ENCODE data around the gene ZNF485. TPM values are rescaled to one million over a fixed set of nuclear protein-coding genes. Genes with fewer than 3 reads are reported as not detected.
A peak's percentile ranks its signal among the peaks of the same experiment; 100 is the strongest.
"Not testable (repeated sequence)": the region's sequence is repeated elsewhere in the genome, so short reads cannot be mapped to it uniquely, and the experiment has no call there.

Gene ZNF485
- total RNA-seq, 1 donor from 2014 or later: 5.6 TPM

DNA sequence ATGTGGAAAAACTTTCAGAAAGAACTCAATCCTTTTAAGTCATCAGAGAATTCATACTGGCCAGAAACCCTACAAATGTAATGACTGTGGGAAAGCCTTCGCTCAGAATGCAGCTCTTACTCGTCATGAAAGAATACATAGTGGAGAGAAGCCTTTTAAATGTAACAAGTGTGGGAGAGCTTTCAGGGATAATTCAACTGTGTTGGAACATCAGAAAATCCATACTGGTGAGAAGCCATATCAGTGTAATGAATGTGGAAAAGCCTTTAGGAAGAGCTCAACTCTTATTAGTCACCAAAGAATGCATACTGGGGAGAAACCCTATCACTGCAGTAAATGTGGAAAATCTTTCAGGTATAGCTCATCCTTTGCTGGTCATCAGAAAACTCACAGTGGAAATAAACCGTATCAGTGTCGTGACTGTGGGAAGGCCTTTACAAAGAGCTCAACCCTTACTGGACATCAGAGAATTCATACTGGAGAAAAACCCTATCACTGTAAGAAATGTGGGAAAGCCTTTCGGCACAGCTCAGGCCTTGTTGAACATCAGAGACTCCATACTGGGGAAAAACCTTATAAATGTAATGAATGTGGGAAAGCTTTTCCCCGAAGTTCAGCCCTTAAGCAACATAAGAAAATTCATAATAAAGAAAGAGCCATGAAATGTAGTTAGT is 10.6 kb downstream of the ZNF485 start:
- no peak for DNase-seq (ENCODE audit: low spot score)
- no peaks in the 10 kb centered on the region for H3K27me3 Mint-ChIP-seq (ENCODE audit: low read depth)
- no peak overlapping the region for H3K27ac Mint-ChIP-seq
- H3K9me3 Mint-ChIP-seq: peaks cover 78% of the 10 kb centered on the region
- intact Hi-C loops (cut with micrococcal nuclease): no loop called here
- no peak overlapping the region for H3K4me3 Mint-ChIP-seq (ENCODE audit: low read depth)
- peaks cover 55% of the 10 kb centered on the region for H3K36me3 Mint-ChIP-seq (ENCODE audit: low read depth)
- H3K4me1 Mint-ChIP-seq (ENCODE audit: low read depth): no peaks in the 10 kb centered on the region

DNA sequence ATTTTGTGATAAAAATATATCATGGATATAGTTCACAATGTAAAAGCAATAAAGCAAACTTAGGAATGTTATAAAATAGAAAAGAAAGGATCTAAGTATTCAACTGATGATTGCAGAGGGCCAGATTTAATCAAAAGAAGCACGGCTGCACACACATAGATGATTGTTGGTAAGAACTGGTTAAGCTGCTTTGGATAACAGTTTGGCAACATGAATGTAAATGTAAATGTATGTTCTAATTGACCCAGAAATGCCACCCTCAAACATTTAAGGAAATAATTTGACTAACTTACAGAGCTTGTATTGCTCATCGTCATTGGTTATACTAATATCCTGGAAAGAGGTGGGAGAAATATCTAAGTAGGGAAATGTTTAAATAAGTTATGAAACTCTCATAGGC is 13.1 kb downstream of the ZNF485 start:
- DNase-seq (ENCODE audit: low spot score): no peak
- peaks cover 9% of the 10 kb centered on the region for H3K4me1 Mint-ChIP-seq (ENCODE audit: low read depth)
- no peak overlapping the region for H3K4me3 Mint-ChIP-seq (ENCODE audit: low read depth)
- intact Hi-C loops (cut with micrococcal nuclease): no loop called here
- H3K27me3 Mint-ChIP-seq (ENCODE audit: low read depth): no peaks in the 10 kb centered on the region
- H3K27ac Mint-ChIP-seq: no peak overlapping the region
- H3K9me3 Mint-ChIP-seq: peaks cover 75% of the 10 kb centered on the region
- peaks cover 40% of the 10 kb centered on the region for H3K36me3 Mint-ChIP-seq (ENCODE audit: low read depth)

DNA sequence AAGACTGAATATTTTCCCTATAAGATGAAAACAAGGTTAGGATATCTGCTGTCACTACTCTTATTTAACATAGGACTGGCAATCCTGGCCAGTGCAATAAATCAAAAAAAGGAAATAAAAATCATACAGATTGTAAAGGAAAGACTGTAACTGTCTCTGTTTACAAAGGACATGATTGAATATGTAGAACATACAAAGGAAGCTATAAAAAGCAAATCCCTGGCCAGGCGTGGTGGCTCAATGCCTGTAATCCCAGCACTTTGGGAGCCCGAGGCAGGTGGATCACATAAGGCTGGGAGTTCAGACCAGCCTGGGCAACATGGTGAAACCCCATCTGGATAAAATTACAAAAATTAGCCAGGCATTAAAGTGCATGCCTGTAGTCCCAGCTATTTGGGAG is 15.8 kb downstream of the ZNF485 start:
- H3K36me3 Mint-ChIP-seq (ENCODE audit: low read depth): peaks cover 14% of the 10 kb centered on the region
- DNase-seq (ENCODE audit: low spot score): no peak
- H3K9me3 Mint-ChIP-seq: peaks cover 55% of the 10 kb centered on the region
- H3K4me1 Mint-ChIP-seq (ENCODE audit: low read depth): peaks cover 9% of the 10 kb centered on the region
- no peak overlapping the region for H3K27ac Mint-ChIP-seq
- H3K27me3 Mint-ChIP-seq (ENCODE audit: low read depth): no peaks in the 10 kb centered on the region
- intact Hi-C loops (cut with micrococcal nuclease): no loop called here
- H3K4me3 Mint-ChIP-seq (ENCODE audit: low read depth): no peak overlapping the region

DNA sequence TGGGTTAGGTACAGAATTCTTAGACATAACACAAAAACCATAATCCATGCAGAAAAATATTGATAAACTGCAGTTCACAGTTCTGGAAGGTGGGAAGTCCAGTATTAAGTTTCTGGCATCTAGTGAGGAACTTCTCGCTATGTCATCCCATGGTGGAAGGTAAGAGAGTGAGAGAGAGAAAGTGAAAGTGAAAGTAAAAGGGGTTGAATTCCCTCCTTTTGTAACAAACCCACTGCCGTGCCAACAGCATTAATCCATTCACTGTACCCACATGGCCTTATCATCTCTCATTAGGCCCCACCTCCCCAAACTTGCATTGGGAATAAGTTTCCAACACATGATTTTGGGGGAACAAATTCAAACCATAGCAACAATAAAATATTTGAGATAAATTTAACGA is 17.1 kb downstream of the ZNF485 start:
- H3K27ac Mint-ChIP-seq: peak overlapping the region; percentile 42
- H3K36me3 Mint-ChIP-seq (ENCODE audit: low read depth): peaks cover 10% of the 10 kb centered on the region
- H3K9me3 Mint-ChIP-seq: peaks cover 53% of the 10 kb centered on the region
- H3K4me1 Mint-ChIP-seq (ENCODE audit: low read depth): peaks cover 9% of the 10 kb centered on the region
- H3K4me3 Mint-ChIP-seq (ENCODE audit: low read depth): peak overlapping the region; percentile 37
- no peaks in the 10 kb centered on the region for H3K27me3 Mint-ChIP-seq (ENCODE audit: low read depth)
- intact Hi-C loops (cut with micrococcal nuclease): no loop called here
- no peak for DNase-seq (ENCODE audit: low spot score)

DNA sequence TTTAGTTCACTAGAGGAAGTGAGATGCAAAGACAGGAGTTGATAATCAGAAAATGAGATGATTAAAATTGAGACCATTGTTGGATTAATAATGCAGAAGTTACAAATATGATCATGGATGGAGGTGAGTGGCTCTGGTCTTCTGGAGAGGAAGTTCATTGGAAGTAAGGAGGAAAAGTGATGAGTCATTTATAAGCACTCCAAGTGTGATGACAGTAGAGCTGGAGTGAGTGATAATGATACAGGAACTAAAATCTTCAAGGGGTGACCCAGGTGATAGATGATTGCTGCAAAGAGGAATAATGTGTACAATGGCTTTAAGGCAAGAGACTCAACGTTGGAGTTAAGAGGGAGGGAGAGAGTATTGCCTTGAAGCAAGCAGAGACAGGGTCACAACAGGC is 21.7 kb downstream of the ZNF485 start:
- no peak overlapping the region for H3K4me3 Mint-ChIP-seq (ENCODE audit: low read depth)
- DNase-seq (ENCODE audit: low spot score): no peak
- H3K36me3 Mint-ChIP-seq (ENCODE audit: low read depth): peaks cover 6% of the 10 kb centered on the region
- peaks cover 32% of the 10 kb centered on the region for H3K9me3 Mint-ChIP-seq
- peaks cover 6% of the 10 kb centered on the region for H3K4me1 Mint-ChIP-seq (ENCODE audit: low read depth)
- H3K27ac Mint-ChIP-seq: no peak overlapping the region
- intact Hi-C loops (cut with micrococcal nuclease): no loop called here
- no peaks in the 10 kb centered on the region for H3K27me3 Mint-ChIP-seq (ENCODE audit: low read depth)

DNA sequence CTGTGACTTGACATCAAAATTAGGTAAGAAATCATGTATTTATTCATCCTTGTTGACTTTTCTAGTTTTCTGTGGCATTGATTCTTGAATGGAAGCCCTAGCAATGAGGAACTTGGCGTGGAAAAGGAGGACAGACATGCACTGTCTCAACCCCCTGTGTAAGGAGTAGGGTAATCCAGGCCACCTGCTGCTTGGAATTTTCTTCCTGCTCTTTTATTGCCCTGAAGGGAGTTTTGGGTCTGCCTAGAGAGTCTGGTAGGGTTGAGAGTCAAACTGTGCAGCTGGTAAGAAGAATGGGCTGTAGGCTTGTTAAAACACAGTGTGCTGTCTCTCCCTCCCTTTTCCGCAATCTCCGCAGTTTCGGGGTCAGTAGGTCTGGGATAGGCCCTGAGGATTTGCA is 22.7 kb downstream of the ZNF485 start:
- intact Hi-C loops (cut with micrococcal nuclease): no loop called here

DNA sequence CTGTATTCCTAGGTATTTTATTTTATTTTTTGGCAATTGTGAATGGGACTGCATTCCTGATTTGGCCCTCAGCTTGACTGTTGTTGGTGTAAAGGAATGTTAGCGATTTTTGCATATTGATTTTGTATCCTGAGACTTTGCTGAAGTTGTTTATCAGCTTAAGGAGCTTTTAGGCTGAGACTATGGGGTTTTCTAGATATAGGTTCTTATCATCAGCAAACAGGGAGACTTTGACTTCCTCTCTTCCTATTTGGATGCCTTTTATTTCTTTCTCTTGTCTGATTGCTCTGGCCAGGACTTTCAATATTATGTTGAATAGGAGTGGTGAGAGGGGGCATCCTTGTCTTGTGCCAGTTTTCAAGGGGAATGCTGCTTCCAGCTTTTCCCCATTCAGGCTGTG is 29.6 kb downstream of the ZNF485 start:
- H3K27ac Mint-ChIP-seq; DNase-seq (ENCODE audit: low spot score); H3K4me1 Mint-ChIP-seq (ENCODE audit: low read depth); H3K27me3 Mint-ChIP-seq (ENCODE audit: low read depth); intact Hi-C loops (cut with micrococcal nuclease); H3K36me3 Mint-ChIP-seq (ENCODE audit: low read depth); H3K4me3 Mint-ChIP-seq (ENCODE audit: low read depth): not testable (repeated sequence)
- peaks cover 38% of the 10 kb centered on the region for H3K9me3 Mint-ChIP-seq

More for the DNA sequence above, 22.7 kb downstream of the ZNF485 start:
- Mint-ChIP-seq H3K27me3 (ENCODE audit: low read depth) (no peaks in the 10 kb centered on the region), H3K9me3 (peaks cover 27% of the 10 kb centered on the region), H3K4me3 (ENCODE audit: low read depth) (no peak overlapping the region), H3K36me3 (ENCODE audit: low read depth) (no peaks in the 10 kb centered on the region), H3K4me1 (ENCODE audit: low read depth) (no peaks in the 10 kb centered on the region), H3K27ac (no peak overlapping the region)
- DNase-seq (ENCODE audit: low spot score): no peak

DNA sequence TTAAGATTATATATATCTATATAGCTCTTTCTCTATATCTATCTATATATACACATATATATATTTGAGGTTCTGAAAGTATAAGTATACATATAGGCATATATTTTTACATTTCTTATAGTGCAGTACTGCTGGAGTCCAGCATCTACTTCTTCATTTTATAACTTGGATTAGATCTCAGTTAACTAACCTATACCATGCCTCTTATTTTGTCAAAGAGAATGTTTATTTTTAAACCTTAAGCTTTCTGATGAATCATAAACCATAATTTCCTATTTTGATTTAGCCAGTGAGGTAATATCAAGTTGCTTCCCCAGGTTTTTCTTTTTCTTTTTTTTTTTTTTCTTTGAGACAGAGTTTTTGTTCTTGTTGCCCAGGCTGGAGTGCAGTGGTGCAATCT is 34.4 kb downstream of the ZNF485 start:
- H3K9me3 Mint-ChIP-seq: peaks cover 45% of the 10 kb centered on the region
- no peaks in the 10 kb centered on the region for H3K4me1 Mint-ChIP-seq (ENCODE audit: low read depth)
- H3K27me3 Mint-ChIP-seq (ENCODE audit: low read depth): no peaks in the 10 kb centered on the region
- H3K36me3 Mint-ChIP-seq (ENCODE audit: low read depth): peaks cover 30% of the 10 kb centered on the region
- intact Hi-C loops (cut with micrococcal nuclease): no loop called here
- H3K27ac Mint-ChIP-seq: no peak overlapping the region
- no peak for DNase-seq (ENCODE audit: low spot score)
- no peak overlapping the region for H3K4me3 Mint-ChIP-seq (ENCODE audit: low read depth)

DNA sequence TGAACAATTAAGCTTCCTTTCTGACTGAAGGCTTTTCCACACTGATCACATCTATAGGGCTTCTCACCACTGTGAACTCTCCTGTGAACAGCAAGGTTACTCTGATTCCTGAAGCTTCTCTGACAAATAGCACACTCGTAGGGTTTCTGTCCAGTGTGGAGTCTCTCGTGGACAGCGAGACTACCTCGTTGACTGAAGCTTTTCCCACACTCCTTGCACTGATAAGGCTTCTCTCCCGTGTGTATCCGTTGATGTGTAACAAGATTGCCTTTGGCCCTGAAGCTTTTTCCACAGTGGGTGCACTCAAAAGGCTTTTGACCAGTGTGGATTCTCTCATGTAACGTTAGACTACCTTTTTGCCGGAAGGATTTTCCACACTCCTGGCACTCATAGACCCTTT is 38.0 kb downstream of the ZNF485 start:
- H3K4me3 Mint-ChIP-seq (ENCODE audit: low read depth): no peak overlapping the region
- intact Hi-C loops (cut with micrococcal nuclease): no loop called here
- H3K36me3 Mint-ChIP-seq (ENCODE audit: low read depth): peaks cover 51% of the 10 kb centered on the region

DNA sequence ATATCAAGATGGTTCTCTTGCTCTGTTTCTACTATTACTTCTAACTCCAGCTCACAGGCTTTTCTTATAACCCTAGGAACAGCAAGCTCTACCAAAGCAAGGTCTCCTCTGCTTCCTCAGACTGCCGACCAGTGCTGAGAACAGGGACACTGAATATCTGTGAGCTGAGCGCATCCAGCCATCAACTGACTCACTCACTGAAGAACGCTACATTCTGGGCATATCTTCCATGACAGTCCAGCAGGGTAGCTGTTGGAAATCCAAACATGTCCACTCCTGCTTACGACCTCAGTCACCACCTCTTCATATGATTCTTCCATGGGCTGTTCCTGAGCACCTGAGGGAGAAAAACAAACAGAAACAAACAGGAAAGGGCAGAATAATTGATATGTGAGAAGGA is 39.6 kb downstream of the ZNF485 start:
- peaks cover 10% of the 10 kb centered on the region for H3K4me1 Mint-ChIP-seq (ENCODE audit: low read depth)
- H3K27me3 Mint-ChIP-seq (ENCODE audit: low read depth): peaks cover 6% of the 10 kb centered on the region
- no peak for DNase-seq (ENCODE audit: low spot score)
- H3K4me3 Mint-ChIP-seq (ENCODE audit: low read depth): no peak overlapping the region
- intact Hi-C loops (cut with micrococcal nuclease): no loop called here
- peaks cover 51% of the 10 kb centered on the region for H3K36me3 Mint-ChIP-seq (ENCODE audit: low read depth)
- H3K27ac Mint-ChIP-seq: no peak overlapping the region
- peaks cover 55% of the 10 kb centered on the region for H3K9me3 Mint-ChIP-seq

More for the DNA sequence above, 38.0 kb downstream of the ZNF485 start:
- Mint-ChIP-seq H3K27me3 (ENCODE audit: low read depth) (no peaks in the 10 kb centered on the region), H3K27ac (no peak overlapping the region), H3K9me3 (peaks cover 55% of the 10 kb centered on the region), H3K4me1 (ENCODE audit: low read depth) (peaks cover 8% of the 10 kb centered on the region)
- no peak for DNase-seq (ENCODE audit: low spot score)

DNA sequence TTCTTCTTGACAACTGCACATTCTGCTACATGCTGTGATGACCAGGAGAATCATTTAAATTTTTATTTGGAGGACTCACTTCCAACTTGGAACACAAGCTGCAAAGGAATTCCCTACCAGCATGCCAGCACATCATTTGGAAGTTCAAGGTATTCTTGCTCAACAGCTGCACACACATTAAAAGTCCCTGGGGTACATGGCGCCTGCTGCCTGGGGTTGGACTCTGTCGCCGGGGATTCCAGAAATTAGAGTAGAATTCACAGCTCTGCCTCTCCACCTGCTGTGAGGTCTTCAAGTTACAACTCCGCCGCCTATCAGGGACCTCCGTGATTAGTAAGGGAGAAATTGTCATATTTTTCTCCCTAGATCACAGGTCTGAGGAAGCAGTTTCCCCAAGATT is 41.3 kb downstream of the ZNF485 start:
- H3K27ac Mint-ChIP-seq: peak overlapping the region; percentile 72
- peak overlapping the region; percentile 82 for H3K4me3 Mint-ChIP-seq (ENCODE audit: low read depth)
- H3K36me3 Mint-ChIP-seq (ENCODE audit: low read depth): peaks cover 51% of the 10 kb centered on the region
- no peak for DNase-seq (ENCODE audit: low spot score)
- intact Hi-C loops (cut with micrococcal nuclease): no loop called here
- H3K27me3 Mint-ChIP-seq (ENCODE audit: low read depth): peaks cover 6% of the 10 kb centered on the region
- H3K9me3 Mint-ChIP-seq: peaks cover 50% of the 10 kb centered on the region
- peaks cover 10% of the 10 kb centered on the region for H3K4me1 Mint-ChIP-seq (ENCODE audit: low read depth)

DNA sequence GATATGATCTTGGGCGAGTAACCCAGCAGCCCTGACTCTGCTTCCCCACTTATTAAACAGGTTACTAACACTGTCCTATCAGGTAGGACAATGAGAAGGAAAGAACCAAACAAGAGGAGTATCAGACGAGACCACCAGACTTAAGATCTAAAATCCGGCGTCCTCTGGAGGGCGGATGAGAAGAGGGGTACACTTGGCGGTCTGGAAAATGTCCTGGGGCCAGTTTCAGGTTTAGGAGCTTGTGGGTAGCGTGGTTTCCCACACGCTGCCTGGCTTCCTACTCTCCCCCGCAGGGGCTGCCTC is 41.8 kb downstream of the ZNF485 start:
- H3K4me1 Mint-ChIP-seq (ENCODE audit: low read depth): peaks cover 10% of the 10 kb centered on the region
- H3K27me3 Mint-ChIP-seq (ENCODE audit: low read depth): peaks cover 6% of the 10 kb centered on the region
- intact Hi-C loops (cut with micrococcal nuclease): loop anchor here (1.0 to 2.0 kb wide), 3 partner anchors 41 to 74 kb away; partner anchors contain the start of genes ZNF239 and ZNF485
- H3K36me3 Mint-ChIP-seq (ENCODE audit: low read depth): peaks cover 46% of the 10 kb centered on the region
- H3K27ac Mint-ChIP-seq: peak overlapping the region; percentile 72
- H3K4me3 Mint-ChIP-seq (ENCODE audit: low read depth): peak overlapping the region; percentile 82
- peaks cover 45% of the 10 kb centered on the region for H3K9me3 Mint-ChIP-seq
- no peak for DNase-seq (ENCODE audit: low spot score)

DNA sequence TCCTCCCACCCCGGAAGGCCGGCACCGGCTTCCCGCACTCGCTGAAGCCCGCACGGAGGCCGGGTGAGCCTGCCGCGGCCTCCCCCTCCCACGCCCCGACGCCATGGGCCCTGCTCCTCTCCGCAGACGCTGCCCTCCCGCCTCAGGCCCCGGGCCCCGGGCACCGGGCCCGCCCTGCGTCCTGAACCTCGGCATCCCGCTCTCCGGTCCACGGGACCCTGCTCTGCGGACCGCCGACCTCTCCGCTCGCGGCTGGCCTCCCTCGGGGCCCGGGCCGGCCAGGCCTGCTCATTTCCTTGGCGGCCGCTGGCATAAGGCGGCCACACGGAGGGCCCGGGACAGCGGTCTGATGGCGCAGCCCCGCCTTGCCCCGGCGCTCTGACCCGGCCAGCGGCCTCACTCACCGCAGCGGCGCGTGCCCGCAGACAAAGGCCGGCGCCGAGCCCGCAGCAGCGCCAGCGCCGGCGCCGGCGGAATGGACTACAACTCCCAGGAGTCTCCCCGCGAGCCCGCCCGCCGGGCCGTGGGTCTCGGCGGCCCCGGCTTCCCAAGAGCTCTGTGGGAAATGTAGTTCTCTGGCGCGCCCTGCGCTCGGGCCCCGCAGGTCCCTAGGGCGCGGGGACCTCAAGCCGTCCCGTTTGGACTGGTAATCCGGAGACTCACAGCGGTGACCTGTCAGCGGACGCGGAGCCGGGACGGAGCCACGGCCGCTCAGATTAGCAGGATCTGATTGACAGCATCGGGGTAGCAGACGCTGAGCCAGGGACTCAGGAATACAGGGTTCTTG is 42.4 kb downstream of the ZNF485 start, which contains the start of gene ZNF32:
Gene ZNF32, minus strand, starts transcription at position 484 of the 787 bp plus-strand sequence. CDS start 2,748 bp downstream, outside the sequence.
- peak; percentile 74 for DNase-seq (ENCODE audit: low spot score)
- Mint-ChIP-seq H3K27ac (peak within 1 kb of the TSS; percentile 72), H3K9me3 (peaks cover 39% of the 10 kb centered on the region), H3K36me3 (ENCODE audit: low read depth) (peaks cover 41% of the 10 kb centered on the region), H3K27me3 (ENCODE audit: low read depth) (peaks cover 6% of the 10 kb centered on the region), H3K4me3 (ENCODE audit: low read depth) (peak within 1 kb of the TSS; percentile 82), H3K4me1 (ENCODE audit: low read depth) (peaks cover 10% of the 10 kb centered on the region)
- intact Hi-C loops (cut with micrococcal nuclease): loop anchor here (1.0 to 2.0 kb wide), 3 partner anchors 42 to 74 kb away; partner anchors contain the start of genes ZNF239 and ZNF485
